GM12891 (cell line): ENCODE data around the gene SMG1.
"Not testable (repeated sequence)": the region's sequence is repeated elsewhere in the genome, so short reads cannot be mapped to it uniquely, and the experiment has no call there.

Experiments
- PAX5 ChIP-seq: IDR thresholded peaks from 2 replicates; pipeline ENCODE4 v1.6.1; 2011; ENCODE audit warnings: low read length, moderate library complexity, mild to moderate bottlenecking; ENCODE audit not compliant: insufficient read depth, severe bottlenecking
- POLR2A ChIP-seq: IDR thresholded peaks from 2 replicates; pipeline ENCODE4 v1.6.1; 2011; ENCODE audit warnings: low read depth, low read length, control low read depth
- POLR2AphosphoS5 ChIP-seq: IDR thresholded peaks from 2 replicates; pipeline ENCODE4 v1.6.1; 2011; ENCODE audit warnings: low read depth, low read length, control low read depth
- POU2F2 ChIP-seq: IDR thresholded peaks from 2 replicates; pipeline ENCODE4 v1.6.1; 2011; ENCODE audit warnings: low read depth, mild to moderate bottlenecking, control low read depth, low read length, moderate library complexity
- SPI1 ChIP-seq: IDR thresholded peaks from 2 replicates; pipeline ENCODE4 v1.6.1; 2011; ENCODE audit warnings: low read depth, low read length, control low read depth
- TAF1 ChIP-seq: IDR thresholded peaks from 2 replicates; pipeline ENCODE4 v1.6.1; 2011; ENCODE audit warnings: low read depth, low read length, control low read depth

- TF ChIP-seq POLR2AphosphoS5, POLR2A, SPI1, TAF1, POU2F2, PAX5: not testable (repeated sequence)
Measured at GRCh38 chr16:18930095-18930494, 3.9 kb upstream of the SMG1 start.
